Neural cell (in vitro differentiated cells): ENCODE results near the gene KCTD2.

Experiments
- EP300 ChIP-seq: fragments of 450-650 bp; conservative IDR thresholded peaks from 2 replicates; pipeline ENCODE4 v1.6.1; 2014; ENCODE audit warnings: antibody characterized with exemption, mild to moderate bottlenecking, moderate library complexity; ENCODE audit not compliant: poor library complexity, severe bottlenecking
- EZH2 ChIP-seq: fragments of 200-600, 300-800 bp; shearing (Covaris generic), sonication (generic); IDR thresholded peaks from 2 replicates; pipeline ENCODE4 v1.6.1; 2014; ENCODE audit warnings: antibody characterized with exemption, low read length, borderline replicate concordance, mild to moderate bottlenecking; ENCODE audit not compliant: insufficient read depth, poor library complexity, severe bottlenecking
- POLR2AphosphoS5 ChIP-seq: IDR thresholded peaks from 2 replicates; pipeline ENCODE4 v1.6.1; 2012
- RAD21 ChIP-seq: fragments of 450-650 bp; conservative IDR thresholded peaks from 2 replicates; pipeline ENCODE4 v1.6.1; 2014; ENCODE audit warnings: antibody characterized with exemption, mild to moderate bottlenecking, moderate library complexity
- TAF1 ChIP-seq: IDR thresholded peaks from 2 replicates; pipeline ENCODE4 v1.6.1; 2012; ENCODE audit warnings: low read depth
- TF ChIP-seq, protein P1 (sequence below): fragments of 450-650 bp; IDR thresholded peaks from 2 replicates; pipeline ENCODE4 v1.5.1; 2014; ENCODE audit warnings: antibody characterized with exemption, mild to moderate bottlenecking, moderate library complexity; ENCODE audit not compliant: poor library complexity, severe bottlenecking
- TF ChIP-seq, protein P2 (sequence below): IDR thresholded peaks from 2 replicates; pipeline ENCODE4 v1.6.1; 2012; ENCODE audit warnings: borderline replicate concordance

DNA sequence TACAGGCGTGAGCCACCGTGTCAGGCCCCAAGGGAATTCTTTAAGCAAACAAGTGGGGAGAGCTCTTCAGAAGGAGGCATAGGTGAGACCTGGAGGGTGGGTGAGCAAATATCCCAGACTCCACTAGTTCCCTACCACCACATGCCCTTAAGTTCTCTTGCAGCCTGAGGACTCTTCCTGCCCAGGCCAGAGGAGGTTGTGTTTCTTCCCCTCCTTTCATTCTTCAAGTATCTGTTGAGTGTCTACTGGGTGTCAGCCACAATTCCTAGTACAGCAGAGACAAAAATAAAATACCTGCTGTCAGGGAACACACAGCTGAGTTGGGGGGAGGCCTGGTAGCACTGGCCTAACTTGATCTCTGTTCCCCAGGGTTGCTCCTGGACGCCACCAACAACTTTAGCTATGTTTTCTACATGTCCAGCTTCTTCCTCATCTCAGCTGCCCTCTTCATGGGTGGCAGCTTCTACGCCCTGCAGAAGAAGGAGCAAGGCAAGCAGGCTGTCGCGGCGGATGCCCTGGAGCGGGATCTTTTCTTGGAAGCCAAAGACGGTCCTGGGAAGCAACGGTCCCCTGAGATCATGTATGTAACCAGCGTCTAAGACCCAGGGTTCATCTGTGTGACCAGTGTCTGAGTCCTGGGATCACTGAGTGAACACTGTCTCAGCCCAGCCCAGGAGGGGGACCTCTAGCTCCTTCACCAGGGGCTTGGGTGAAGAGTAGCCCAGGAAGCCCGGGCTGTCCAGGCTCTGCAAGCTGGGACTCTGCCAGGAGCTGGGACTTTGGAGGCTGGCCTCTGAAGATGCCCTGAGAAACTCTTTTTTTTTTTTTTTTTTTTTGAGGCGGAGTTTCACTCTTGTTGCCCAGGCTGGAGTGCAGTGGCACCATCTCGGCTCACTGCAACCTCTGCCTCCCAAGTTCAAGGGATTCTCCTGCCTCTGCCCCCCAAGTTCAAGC, 56.9 kb downstream of the KCTD2 start:
- no peak for TF ChIP-seq EZH2
- TF ChIP-seq EP300: no peak
- TF ChIP-seq, protein P1, sequence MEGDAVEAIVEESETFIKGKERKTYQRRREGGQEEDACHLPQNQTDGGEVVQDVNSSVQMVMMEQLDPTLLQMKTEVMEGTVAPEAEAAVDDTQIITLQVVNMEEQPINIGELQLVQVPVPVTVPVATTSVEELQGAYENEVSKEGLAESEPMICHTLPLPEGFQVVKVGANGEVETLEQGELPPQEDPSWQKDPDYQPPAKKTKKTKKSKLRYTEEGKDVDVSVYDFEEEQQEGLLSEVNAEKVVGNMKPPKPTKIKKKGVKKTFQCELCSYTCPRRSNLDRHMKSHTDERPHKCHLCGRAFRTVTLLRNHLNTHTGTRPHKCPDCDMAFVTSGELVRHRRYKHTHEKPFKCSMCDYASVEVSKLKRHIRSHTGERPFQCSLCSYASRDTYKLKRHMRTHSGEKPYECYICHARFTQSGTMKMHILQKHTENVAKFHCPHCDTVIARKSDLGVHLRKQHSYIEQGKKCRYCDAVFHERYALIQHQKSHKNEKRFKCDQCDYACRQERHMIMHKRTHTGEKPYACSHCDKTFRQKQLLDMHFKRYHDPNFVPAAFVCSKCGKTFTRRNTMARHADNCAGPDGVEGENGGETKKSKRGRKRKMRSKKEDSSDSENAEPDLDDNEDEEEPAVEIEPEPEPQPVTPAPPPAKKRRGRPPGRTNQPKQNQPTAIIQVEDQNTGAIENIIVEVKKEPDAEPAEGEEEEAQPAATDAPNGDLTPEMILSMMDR: no peak
- TF ChIP-seq, protein P2, sequence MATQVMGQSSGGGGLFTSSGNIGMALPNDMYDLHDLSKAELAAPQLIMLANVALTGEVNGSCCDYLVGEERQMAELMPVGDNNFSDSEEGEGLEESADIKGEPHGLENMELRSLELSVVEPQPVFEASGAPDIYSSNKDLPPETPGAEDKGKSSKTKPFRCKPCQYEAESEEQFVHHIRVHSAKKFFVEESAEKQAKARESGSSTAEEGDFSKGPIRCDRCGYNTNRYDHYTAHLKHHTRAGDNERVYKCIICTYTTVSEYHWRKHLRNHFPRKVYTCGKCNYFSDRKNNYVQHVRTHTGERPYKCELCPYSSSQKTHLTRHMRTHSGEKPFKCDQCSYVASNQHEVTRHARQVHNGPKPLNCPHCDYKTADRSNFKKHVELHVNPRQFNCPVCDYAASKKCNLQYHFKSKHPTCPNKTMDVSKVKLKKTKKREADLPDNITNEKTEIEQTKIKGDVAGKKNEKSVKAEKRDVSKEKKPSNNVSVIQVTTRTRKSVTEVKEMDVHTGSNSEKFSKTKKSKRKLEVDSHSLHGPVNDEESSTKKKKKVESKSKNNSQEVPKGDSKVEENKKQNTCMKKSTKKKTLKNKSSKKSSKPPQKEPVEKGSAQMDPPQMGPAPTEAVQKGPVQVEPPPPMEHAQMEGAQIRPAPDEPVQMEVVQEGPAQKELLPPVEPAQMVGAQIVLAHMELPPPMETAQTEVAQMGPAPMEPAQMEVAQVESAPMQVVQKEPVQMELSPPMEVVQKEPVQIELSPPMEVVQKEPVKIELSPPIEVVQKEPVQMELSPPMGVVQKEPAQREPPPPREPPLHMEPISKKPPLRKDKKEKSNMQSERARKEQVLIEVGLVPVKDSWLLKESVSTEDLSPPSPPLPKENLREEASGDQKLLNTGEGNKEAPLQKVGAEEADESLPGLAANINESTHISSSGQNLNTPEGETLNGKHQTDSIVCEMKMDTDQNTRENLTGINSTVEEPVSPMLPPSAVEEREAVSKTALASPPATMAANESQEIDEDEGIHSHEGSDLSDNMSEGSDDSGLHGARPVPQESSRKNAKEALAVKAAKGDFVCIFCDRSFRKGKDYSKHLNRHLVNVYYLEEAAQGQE: no peak
- TF ChIP-seq TAF1: no peak
- no peak for TF ChIP-seq POLR2AphosphoS5
- TF ChIP-seq RAD21: no peak
